Hepatic stellate cell (primary cell): ENCODE results near the gene MBD3L2B.
A peak's percentile ranks its signal among the peaks of the same experiment; 100 is the strongest.

Source experiments
- DNase-seq: peaks from one replicate; pipeline ENCODE4 v3.0.0; 2011; ENCODE audit warnings: low spot score

MBD3L2B gene

GRCh38 chr19:7010722-7011593 is 10.3 kb downstream of the MBD3L2B start:
- DNase-seq = no peak

GRCh38 chr19:7007859-7008258 is 13.4 kb downstream of the MBD3L2B start:
- DNase-seq = no peak

DNA sequence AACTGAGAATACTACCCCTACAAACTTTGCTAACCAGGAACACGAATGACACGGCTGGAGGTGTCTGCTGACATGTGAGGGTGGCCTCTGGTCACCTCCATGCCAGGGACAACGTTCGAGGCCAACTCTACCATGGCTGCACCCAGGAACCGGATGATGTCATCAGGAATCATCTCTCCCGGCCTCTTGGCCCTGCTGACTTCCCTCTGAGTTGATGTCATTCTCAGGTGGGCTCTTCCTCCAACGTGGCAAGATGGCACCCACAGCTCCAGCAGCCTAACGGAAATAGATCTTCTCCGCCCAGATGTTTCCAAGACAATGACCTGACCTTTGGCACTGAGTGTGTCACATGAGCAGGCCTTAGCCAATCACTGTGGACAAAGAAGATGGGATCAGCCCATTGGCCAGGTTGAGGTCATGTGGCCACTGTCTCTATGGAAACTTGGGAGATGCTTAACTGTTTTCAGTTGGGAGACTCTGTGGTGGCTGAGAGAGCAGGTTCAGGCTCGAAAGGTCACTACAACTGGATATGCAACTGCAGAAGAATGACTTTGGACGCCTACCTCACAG is 15.0 kb downstream of the MBD3L2B start:
- DNase-seq = no peak

GRCh38 chr19:7004313-7004931 is 16.8 kb downstream of the MBD3L2B start:
- DNase-seq = peak; percentile 24

DNA sequence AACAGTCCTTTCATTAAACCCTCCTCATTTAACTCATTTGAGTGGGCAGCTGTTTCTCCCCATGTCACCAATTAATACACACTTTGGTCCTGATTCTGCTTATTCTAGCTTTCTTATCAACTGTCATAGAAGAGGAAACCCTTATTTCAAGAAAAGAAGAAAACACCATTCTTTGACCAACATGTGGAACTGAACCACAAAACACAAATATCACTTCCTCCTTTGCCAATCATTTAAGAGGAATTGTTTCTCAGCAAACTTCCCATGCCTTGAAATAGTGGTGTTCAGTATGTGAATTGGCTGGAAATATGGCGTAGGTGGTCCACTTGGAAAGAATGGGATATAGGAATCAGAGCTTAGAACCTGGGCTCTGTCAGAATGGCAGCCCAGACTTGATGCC is 20.4 kb downstream of the MBD3L2B start:
- no peak for DNase-seq

GRCh38 chr19:7000333-7000732 is 20.9 kb downstream of the MBD3L2B start:
- no peak for DNase-seq

DNA sequence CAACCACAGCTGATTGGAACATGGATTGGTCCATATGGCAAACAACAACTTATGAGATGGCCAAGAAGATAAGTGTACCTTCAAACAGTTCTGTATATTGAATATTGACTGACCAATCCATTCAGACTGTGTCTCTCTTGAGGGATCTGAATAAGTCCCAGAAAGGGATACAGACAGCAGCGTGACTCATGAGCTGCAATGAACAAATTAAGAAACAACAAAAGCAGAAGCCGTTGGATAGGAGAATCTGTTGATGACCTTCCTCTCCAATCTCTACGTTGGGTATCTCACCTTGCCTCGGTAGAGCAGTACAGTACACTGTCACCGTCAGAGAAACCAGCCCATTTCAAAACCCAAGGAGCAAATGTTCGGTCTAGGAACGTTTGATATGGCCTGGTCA is 21.3 kb downstream of the MBD3L2B start:
- DNase-seq = no peak

DNA sequence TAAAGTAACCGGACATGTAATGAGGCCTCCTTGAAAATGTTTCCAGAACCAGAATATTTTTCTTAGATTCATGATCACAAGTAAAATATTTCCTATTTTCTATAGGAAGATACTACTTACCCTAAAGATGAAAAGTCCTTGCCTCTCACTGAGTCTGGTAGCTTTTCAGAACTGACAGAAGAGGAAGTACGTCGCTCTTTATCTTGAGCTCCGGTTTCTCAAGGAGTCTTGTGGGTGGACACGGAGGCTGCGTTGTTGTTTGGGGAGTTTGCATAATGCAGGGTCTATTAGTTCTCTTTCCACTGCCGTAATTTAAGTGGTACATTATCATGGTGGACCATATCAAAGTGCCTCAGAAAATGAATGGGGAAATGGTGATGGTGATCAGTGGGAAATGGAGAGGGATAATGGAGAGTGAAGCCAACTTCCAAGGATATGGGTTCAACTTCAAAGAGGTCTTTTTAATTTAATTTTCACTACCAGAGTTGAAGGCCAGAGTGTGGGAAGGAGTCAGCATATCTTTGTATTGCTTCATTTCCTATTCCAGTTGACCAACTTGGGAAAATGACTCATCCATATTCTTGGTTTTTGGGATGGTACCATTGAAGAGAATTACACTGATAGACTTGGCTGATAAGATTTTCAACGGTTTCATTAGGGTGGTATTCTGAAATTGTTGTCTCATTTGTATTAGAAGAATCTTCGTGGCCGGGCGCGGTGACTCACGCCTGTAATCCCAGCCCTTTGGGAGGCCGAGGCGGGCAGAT is 23.4 kb downstream of the MBD3L2B start:
- no peak for DNase-seq

- DNase-seq = no peak
These were observed 24.4 kb downstream of the MBD3L2B start for GRCh38 chr19:6996810-6997209.

DNA sequence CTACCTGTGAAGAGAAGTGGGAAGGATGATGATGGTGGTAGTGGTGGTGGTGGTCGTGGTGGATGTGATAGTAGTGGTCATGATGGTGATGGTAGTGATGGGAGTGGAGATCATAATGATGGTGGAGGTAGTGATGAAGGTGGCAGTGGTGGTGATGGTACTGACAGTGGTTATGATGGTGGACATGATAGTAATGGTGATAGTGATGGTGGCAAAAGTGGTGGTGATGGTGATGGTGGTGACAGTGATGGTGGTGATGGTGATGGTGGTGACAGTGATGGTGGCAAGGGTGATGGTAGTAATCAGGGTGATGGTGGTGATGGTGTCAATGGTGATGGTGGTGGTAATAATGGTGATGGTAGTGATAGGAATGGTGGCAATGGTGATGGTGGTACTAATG is 26.2 kb downstream of the MBD3L2B start:
- no peak for DNase-seq

- DNase-seq = no peak
These were observed 33.0 kb downstream of the MBD3L2B start for GRCh38 chr19:6988257-6988656.

- no peak for DNase-seq
These were observed 33.4 kb downstream of the MBD3L2B start for GRCh38 chr19:6987850-6988249.

GRCh38 chr19:6983448-6983847 is 37.8 kb downstream of the MBD3L2B start:
- no peak for DNase-seq

GRCh38 chr19:6979399-6979798 is 41.8 kb downstream of the MBD3L2B start:
- no peak for DNase-seq

DNA sequence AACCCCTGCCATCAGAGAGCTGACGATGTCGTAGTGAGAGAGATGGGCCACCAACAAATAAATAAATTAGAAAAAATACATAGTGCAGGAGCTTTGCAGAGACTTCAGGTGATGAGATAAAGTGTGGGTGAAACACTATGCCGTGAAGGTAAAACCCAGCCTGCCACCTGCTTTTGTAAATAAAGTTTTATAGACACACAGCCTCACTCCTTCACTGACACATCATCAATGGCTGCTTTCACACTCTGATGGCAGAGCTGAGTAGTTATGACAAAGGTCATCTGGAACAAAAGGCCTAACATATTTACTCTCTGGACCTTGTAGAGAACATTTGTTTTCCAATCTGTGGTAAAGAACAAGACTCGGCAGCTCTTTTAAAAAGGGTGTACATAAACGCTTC is 45.0 kb downstream of the MBD3L2B start:
- no peak for DNase-seq

- no peak for DNase-seq
These were observed 49.9 kb downstream of the MBD3L2B start for GRCh38 chr19:6971366-6971765.

DNA sequence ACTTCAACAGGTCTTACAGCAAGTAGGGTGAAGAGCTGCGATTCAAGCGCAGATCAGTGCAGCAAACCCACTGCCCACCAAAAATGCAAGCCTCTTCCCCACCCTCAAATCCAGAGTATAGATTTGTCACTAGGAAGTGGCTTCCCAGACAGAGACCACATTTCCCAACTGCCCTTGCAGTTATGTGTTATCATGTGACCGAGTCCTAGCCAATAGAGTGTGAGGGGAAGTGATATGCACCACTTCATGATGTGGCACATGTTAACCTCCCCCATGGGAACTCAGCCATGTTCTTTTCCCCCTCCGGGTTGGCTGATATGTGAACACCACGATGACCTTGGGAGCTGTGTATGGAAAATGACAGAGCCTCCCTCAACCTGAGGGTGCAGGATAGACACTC is 50.8 kb downstream of the MBD3L2B start:
- no peak for DNase-seq

- no peak for DNase-seq
These were observed 51.2 kb downstream of the MBD3L2B start for GRCh38 chr19:6970021-6970420.

DNA sequence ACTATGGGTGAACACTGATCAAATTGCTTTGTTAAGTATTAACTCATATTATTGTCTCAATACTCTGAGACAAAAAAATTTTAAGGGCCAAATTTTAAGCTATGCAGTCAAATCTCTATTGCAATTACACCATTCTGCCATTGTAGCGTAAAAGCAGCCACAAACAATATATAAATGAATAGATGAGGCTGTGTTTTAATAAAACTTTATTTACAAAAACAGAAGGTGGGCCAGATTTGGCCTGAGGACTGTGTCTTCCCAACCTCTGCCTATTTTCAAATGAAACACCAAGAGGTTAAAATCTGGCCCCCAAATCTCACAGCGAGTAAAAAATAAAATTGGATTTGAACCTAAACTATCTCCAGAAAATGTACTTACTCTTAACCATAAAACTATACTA is 51.7 kb downstream of the MBD3L2B start:
- DNase-seq = no peak
